ENCODE data around the gene TCF7L1.
"Not testable (repeated sequence)": the region's sequence is repeated elsewhere in the genome, so short reads cannot be mapped to it uniquely, and the experiment has no call there.

Gene TCF7L1

DNA sequence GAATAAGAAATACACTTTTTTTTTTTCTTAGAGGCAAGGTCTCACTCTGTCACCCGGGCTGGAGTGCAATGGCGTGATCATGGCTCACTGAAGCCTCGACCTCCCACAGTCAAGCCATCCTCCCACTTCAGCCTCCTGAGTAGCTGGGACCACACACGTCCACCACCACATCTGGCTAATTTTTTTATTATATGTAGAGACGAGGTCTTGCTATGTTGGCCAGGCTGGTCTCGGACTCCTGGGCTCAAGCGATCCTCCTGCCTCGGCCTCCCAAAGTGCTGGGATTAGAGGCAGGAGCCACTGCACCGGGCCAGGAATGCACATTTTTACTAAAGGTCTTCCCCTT lies 192.2 kb downstream of the TCF7L1 start:
- no peak for DNase-seq

DNA sequence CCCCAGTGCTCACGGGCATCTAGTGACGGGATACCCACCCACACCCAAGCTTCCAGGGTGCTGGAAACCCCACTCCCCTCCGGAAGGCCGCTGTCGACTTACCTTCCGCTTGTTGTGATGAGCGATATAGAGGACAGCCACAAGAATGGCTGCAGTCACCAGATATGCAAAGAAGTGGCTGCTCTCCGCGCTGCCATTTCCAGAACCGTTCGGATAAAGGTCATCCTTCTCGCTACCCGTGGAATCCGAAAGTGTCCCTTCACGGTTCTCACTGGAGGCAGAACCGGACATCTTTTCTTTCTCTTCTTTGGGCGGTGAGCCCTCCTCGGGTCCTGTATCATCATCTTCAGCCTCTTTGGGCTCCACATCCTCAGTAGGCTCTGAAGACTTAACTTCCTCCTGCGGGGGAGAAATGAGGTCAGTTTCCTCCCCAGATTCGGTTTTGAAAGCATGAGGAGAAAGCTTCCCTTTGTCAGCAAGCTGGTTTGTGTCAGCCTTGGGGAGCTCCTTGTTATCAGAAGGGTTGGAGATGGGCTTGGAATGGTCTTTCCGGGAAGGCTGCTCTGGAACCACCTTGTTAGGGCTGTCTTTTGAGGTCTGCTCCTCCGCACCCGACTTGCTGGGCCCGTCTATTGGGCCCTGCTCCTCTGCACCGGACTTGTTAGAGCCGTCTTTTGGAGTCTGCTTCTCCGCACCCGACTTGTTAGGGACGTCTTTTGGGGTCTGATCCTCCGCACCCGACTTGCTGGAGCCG lies 193.4 kb downstream of the TCF7L1 start:
- no peak for DNase-seq

DNA sequence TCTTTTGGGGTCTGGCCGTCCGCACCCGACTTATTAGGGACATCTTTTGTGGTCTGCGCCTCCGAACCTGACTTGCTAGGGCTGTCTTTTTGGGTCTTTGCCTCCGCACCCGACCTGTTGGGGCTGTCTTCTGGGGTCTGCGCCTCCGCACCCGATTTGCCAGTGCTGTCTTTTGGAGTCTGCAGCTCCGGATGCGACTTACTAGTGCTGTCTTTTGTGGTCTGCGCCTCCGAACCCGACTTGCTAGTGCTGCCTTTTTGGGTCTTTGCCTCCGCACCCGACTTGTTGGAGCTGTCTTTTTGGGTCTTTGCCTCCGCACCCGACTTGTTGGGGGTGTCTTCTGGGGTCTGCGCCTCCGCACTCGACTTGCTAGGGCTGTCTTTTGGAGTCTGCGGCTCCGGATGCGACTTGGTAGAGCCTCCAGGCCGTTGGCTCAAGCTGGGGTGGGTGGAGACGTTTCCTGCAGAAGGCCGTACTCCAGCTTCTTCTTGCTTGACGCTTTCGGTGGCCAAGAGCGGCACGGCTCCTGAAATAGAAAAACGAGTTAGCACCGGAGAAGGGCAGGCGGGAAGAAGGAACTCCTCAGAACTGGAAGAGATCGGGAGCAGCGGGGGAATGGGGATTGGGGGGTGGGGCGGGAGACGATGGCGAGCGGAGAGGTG lies 194.1 kb downstream of the TCF7L1 start:
- peak; percentile 52 for DNase-seq

DNA sequence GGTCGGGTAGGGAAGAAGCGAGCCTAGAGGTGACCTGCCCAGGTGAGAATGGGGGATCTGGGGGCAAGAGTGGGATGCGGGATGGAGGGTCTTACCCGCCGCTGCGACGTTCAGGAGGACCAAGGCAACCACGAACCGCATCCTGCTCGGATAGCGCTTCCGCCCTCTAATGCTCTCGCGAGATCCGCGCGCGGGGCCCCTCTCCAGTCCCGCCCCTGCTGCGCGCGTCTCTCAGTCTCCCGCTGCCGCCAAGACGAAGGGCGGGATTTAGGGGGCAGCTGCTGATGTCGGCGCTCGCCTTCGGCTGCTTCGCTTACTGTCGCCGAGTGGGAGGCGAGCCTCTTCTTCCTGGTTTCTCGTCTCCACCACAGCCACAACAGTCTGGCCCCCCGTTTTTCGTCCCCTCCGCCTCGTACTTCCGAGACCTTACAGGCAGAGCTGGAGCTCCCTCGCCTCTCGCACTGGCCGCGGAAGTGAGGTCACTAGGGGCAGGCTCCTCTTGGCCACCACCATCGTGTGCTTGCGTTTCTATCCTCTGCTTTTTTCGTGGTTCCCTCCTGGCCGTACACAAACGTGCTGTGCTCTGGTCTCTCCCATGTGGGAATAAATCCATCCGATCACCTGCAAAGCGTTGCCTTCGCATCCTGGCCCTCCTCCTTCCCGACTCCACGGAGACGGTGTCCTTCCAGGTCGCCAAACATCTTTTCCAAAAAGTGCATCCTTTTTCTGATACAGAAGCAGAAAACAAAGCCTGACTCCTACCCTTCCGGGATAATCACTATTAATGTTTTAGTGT lies 194.8 kb downstream of the TCF7L1 start, which contains the start of gene TGOLN2:
TGOLN2 (minus strand) TSS at position 168 of the 796 bp plus-strand sequence; CDS start at position 141, 27 bp downstream.
- DNase-seq: peak; percentile 98

DNA sequence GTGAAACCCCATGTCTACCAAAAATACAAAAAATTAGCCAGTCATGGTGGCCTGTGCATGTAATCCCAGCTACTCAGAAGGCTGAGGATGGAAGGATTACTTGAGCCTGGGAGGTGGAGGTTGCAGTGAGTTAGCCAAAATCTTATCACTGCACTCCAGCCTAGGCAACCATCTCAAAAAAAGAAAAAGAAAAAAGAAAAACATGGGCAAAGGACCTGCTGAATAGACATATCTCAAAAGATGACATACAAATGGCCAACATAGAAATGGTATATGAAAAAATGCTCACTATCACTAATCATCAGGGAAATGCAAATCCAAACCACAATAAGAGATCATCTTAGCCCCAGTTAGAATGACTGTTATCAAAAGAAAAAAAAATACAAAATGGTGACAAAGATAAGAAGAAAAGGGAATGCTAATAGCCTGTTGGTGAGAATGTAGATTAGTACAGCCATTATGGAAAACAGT lies 196.0 kb downstream of the TCF7L1 start:
- no peak for DNase-seq

DNA sequence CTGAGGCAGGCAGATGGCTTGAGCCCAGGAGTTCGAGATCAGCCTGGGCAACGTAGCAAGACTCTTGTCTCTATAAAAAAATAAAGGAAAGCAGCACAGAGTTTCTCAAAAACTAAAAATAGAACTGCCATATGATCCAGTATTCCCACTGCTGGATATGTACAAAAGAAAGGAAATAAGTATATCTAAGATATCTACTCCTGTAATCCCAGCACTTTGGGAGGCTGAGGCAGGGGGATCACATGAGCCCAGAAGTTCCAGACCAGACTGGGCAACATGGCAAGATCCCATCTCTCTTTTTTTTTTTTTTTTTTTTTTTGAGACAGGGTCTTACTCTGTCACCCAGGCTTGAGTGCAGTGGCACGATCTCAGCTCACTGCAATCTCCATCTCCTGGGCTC lies 196.5 kb downstream of the TCF7L1 start:
- not testable (repeated sequence) for DNase-seq

DNA sequence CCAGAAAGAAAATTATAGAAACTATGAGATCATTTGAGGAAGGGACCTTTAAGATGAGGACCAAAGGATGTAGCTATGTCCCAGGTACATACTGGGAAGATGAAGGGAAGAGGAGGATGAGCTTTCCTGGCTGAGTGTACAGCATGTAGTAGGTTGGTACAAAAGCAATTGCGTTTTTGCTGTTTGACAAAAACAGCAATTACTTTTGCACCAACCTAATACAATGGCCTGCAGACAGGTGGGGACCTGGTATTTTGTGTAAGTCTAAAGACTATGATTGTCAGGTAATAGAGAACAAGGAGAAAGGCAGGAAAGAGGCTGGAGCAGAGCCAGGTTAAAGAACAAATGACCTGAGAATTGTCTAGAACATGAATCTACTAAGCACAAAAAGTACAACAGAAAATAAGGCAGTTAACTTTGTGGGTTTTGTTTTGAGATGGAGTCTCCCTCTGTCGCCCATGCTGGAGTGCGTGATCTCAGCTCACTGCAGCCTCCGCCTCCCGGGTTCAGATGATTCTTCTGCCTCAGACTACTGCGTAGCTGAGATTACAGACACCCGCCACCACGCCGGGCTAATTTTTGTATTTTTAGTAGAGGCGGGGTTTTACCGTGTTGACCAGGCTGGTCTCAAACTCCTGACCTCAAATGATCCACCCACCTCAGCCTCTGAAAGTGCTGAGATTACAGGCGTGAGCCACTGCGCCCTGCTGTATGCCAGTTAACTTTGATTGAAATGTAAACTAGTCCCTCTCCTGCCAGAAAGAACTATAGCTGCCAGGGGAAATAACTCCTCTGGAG lies 197.8 kb downstream of the TCF7L1 start:
- no peak for DNase-seq

DNA sequence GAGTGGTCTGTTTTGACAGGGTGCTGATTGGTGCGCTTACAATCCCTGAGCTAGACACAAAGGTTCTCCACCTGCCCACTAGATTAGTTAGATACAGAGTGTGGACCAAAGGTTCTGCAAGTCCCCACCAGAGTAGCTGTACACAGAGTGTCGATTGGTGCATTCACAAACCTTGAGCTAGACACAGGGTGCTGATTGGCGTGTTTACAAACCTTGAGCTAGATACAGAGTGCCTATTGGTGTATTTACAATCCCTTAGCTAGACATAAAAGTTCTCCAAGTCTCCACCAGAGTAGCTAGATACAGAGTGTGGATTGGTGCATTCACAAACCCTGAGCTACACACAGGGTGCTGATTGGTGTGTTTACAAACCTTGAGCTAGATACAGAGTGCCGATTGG lies 200.7 kb downstream of the TCF7L1 start:
- DNase-seq: not testable (repeated sequence)

DNA sequence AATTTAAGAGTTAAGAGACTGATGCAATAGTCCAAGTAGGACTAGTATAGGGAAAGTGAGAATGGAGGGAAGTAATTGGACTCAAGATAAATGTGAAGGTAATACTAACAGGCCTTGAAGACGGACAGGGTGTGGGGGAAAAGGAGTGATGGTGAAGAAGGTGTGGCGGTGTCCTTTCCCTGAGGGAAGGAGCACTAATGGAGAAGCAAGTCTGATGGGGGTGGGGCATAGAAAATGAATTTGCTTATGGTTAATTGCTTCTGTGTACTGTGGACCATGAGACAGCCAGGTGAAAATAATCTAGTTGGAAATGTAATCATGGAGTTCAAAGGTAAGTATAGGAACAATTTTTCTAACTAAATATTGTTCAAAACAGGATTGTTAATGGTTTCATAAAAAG lies 201.7 kb downstream of the TCF7L1 start:
- DNase-seq: no peak

DNA sequence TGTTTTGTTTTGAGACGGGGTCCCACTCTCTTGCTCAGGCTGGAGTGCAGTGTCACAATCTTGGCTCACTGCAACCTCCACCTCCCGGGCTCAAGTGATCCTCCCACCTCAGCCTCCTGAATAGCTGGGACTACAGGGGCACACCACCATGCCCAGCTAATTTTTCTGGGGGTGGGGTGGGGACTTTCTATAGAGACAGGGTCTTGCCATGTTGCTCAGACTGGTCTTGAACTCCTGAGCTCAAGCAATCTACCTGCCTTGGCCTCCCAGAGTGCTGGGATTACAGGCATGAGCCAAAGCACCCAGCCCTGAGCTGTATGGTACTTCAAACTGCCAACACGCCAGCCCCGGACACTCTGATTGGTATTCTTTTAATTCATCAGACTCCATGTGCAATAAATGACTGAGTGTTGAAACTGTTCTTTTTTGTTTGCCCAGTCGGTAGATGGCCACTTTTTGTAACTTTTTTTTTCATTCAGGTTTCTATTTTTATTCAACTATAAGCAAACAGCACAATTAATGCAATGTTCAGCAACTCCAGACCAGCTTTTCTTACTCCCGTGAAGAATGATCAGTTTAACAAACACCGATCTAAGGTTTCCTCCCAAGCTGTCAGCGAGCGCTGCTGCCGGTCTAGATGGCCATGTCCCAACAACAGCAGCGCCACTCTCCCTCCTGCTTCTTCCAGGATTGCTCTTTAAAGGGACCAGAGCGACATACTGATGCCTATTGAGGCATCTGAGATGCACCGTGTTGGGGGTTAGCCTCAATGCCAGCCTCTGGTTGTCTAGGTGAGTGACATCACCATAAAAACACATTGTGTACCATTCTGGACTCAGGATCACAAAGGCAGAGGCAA lies 207.1 kb downstream of the TCF7L1 start:
- DNase-seq: no peak

DNA sequence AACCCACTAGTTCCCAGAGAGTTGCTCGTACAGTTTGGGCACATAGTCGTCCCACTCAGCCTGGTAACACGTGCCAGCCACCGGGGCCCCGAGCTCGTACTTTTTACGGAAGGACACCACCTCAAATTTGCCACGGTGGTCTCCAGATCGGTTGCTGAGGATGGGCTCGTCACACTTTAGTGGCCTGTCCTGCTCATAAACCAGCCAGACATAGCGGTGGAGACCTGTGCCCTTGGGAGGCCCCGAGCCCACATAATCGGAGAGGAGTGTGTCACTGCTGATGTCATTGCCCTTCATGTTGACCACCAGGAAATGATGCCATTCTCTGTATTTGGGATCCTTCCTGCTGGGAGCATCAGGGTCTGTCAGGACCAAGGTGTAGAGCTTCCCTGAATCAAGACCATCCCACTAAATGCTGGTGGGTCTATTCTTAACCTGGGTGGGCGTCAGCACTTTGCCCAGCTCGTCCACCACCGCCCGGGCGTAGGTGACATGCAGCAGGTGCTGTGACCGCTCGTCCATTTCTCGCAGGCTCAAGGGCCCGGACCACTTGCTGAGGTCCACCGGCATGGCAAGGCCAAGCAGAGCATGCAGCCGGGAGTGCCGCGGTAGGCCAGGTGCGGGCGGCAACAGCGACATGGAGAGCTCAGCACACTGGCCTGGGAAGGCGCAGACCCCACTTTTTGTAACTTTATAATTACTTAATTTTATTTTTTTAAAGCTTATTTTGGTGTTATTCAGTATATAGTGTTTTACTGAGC lies 208.3 kb downstream of the TCF7L1 start:
- DNase-seq: no peak

DNA sequence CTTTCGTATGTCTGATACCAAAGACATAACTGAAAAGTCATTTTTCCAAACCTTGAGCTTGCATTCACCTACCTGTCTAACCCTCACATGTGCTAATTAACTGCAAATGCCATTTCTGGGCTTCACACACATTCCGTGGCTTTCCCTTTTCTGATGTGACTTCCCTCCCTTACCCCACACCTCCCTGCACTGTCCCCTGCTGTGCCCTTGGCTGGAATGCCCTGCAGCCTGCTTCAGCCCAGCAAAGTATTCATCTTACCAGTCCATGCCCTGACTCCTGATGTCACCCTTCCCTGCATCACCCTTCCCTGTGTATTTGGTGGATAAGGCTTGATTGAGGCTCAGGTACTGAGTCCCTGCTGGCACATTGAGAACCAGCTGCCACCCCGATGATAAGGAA lies 209.0 kb downstream of the TCF7L1 start:
- DNase-seq: no peak

DNA sequence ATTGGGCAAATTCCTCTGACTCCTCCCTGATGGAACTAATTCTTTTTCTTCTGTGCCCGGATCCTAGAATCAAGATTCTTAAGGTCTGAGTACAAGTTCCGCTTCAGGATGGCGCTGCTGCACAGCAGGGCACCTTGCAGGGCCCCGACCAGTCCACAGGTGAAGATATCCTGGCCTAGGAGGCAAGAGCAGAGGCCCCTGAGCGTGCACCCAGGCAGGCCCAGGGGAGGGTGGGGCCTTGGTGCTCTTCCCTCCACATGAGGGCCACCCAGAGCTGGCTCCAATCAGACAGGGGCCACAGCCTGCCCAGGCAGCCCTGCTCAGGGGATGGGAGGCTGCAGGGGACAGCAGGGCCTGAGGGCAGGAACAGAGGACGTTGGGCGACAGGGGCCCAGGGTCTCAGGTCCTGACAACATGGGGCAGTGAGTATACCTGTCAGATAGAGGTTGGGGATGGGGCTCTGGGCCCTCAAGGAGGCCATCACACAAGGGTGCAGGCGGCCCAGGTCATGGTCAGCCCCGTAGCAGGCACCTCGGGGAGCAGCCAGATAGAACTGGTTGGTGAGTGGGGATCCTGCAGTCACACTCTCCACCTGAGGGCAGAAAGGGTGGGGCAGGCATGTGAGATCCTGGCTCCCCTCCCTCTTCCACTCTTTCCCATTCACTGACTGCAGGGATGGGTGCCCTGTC lies 210.2 kb downstream of the TCF7L1 start:
- not testable (repeated sequence) for DNase-seq

DNA sequence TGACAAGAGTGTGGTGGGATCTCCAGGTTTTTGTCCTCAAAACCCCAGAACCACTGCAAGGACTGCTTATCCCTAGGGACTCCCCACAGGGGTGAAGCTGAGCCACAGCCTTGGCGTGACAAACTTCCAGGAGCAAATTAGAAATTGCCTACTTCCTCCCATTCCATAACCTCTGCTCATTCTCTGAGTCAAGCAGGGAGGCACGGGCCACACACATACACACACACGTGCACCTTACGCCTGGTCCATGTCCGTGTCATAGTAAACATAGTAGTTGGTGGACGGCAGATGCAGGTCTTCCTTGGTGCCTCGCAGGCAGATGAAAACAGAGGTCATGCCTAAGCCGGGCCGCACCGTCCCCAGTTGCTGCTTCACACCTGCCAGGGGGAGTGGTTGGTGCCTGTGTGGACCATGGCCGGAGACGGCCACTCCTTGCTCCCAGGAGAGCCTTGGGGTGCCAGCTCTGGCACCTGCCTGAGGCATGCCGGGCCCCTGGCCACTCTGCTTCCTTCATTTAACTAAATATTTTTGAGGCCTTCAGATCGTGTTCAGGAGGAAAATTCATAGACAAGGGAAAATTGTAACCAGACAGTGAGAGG lies 211.3 kb downstream of the TCF7L1 start:
- no peak for DNase-seq

DNA sequence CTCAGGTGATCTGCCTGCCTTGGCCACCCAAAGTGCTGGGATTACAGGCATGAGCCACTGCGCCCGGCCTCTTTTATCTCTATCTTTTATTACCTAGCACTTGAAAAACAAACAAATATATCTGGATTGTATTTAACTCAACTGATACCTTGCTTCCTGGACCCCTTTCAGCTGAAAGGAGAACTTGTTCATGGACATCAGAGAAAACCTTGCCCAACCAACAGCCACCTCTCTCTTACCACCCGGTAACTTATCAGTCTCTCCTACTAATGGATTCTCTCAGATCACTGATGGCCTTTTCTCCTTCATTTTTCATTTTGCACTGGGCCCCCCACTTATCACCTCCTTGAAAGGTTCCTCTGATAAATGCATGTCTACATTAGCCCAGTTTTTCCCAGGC lies 214.4 kb downstream of the TCF7L1 start:
- no peak for DNase-seq

DNA sequence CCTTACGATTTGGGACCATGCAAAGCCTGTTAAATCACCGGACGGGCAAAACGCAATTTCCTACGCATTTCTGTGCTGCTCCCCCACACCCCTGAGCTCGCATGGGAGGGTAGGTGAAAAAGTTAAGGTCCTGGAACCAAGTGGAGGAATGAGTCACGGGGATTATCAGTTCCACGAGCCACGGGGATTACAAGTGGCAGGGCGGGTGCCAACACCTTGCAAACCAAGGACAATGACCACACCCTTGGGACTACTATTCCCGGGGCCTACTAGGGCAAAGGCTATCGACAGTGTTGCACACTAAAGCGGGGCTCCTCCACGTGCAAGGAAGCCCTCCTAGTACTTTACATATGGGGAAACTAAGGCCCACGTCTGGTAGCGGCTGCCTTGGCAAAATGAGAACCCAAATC lies 220.7 kb downstream of the TCF7L1 start:
- DNase-seq: no peak

DNA sequence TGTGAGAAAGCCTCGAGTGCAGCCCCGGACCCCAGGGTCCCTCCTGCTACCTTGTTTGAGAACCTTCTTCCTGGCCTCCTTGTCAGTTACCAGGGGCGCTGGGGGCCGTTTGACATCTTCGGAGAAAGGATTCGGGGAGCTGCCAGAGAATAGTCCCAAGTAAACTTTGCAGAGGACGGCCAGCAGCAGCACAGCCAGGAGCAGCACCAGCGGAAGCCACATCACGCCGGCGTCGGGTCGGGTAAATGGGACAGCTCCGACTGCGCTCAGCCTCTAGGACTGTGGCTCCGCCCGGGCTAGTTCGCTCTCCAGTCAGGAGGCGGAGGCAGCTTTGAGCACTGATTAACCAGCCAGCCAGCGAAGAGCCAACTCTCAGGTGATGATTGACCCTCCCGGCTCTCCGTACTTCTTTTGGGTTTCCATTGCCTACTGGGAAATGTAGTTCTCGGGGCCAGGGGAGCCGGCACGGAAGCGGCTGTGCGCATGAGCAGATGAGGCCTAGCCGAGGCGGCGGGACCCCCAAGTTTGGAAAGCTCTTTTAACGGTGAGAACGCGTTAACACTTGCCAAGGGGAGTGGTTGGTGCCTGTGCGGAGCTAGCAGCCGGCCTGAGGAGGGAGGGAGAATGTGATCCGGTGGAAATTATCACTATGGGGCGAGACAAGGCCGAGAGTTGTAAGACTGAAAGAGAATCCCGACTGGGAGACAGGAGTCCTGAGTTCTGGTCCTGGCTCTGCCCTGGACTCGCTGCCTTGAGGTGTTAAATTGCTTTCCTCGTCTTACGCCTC lies 221.3 kb downstream of the TCF7L1 start, which contains the start of the genes ELMOD3 and RETSAT:
ELMOD3 (plus strand) TSS at position 484 of the 787 bp plus-strand sequence. CDS start 2,430 bp downstream, outside the sequence.
RETSAT (minus strand) TSS at position 243 of the 787 bp plus-strand sequence; CDS start at position 222, 21 bp downstream.
- peak; percentile 89 for DNase-seq

DNA sequence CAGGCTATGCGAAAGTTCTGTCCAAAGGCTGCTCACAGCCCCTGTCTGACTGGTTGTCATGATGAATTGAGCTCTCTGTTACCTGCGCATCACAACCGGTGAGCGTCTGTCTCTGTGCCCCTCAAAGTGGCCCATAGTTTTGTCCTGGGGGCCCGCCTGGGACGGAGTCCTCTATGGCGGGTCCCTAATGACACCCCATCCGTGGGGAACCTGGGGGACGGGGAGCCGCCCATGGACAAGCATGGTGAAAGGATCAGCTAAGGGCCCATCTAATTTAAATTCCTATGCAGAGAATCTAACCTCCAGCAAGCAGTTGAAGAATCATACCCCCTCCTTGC lies 221.8 kb downstream of the TCF7L1 start:
- DNase-seq: no peak

All from right kidney (tissue), 1 donor.